ENCODE data around the gene FAM107B.

The FAM107B gene

GRCh38 chr10:14550471-14550981 lies 224.2 kb downstream of the FAM107B start:
- no peak for DNase-seq

GRCh38 chr10:14549496-14549895 lies 225.2 kb downstream of the FAM107B start:
- no peak for DNase-seq

GRCh38 chr10:14548970-14549369 lies 225.7 kb downstream of the FAM107B start:
- no peak for DNase-seq

- peak; percentile 77 for DNase-seq
Measured at GRCh38 chr10:14548474-14548873, 226.2 kb downstream of the FAM107B start.

- DNase-seq = peak; percentile 46
Measured at GRCh38 chr10:14547816-14548215, 226.9 kb downstream of the FAM107B start.

- DNase-seq = no peak
Measured at GRCh38 chr10:14545827-14546226, 228.9 kb downstream of the FAM107B start.

GRCh38 chr10:14543904-14544210 lies 230.8 kb downstream of the FAM107B start:
- DNase-seq = no peak

- DNase-seq = no peak
Measured at GRCh38 chr10:14543046-14543903, 231.4 kb downstream of the FAM107B start.

- no peak for DNase-seq
Measured at GRCh38 chr10:14541379-14541778, 233.3 kb downstream of the FAM107B start.

- no peak for DNase-seq
Measured at GRCh38 chr10:14540611-14541010, 234.1 kb downstream of the FAM107B start.

GRCh38 chr10:14540062-14540461 lies 234.6 kb downstream of the FAM107B start:
- DNase-seq = no peak

GRCh38 chr10:14539176-14539575 lies 235.5 kb downstream of the FAM107B start:
- no peak for DNase-seq

- no peak for DNase-seq
Measured at GRCh38 chr10:14536241-14537213, 238.2 kb downstream of the FAM107B start.

- no peak for DNase-seq
Measured at GRCh38 chr10:14535457-14536130, 239.1 kb downstream of the FAM107B start.

- no peak for DNase-seq
Measured at GRCh38 chr10:14534152-14534551, 240.5 kb downstream of the FAM107B start.

- no peak for DNase-seq
Measured at GRCh38 chr10:14533295-14533694, 241.4 kb downstream of the FAM107B start.

GRCh38 chr10:14532473-14533251 lies 242.0 kb downstream of the FAM107B start:
- DNase-seq = no peak

- no peak for DNase-seq
Measured at GRCh38 chr10:14531974-14532373, 242.7 kb downstream of the FAM107B start.

GRCh38 chr10:14530465-14530864 lies 244.2 kb downstream of the FAM107B start:
- no peak for DNase-seq

- no peak for DNase-seq
Measured at GRCh38 chr10:14529351-14529750, 245.3 kb downstream of the FAM107B start.

GRCh38 chr10:14528450-14528849 lies 246.2 kb downstream of the FAM107B start:
- no peak for DNase-seq

- DNase-seq = no peak
Measured at GRCh38 chr10:14527915-14528314, 246.8 kb downstream of the FAM107B start.
